ENCODE measurements around the gene METTL13. TPM values are rescaled to one million over a fixed set of nuclear protein-coding genes. Genes with fewer than 3 reads are reported as not detected.

The METTL13 gene
- total and polyA plus RNA-seq, 2 donors (not counting 1 experiment from before 2014, with no cell fraction given): 27.3 to 38.0 TPM

DNA sequence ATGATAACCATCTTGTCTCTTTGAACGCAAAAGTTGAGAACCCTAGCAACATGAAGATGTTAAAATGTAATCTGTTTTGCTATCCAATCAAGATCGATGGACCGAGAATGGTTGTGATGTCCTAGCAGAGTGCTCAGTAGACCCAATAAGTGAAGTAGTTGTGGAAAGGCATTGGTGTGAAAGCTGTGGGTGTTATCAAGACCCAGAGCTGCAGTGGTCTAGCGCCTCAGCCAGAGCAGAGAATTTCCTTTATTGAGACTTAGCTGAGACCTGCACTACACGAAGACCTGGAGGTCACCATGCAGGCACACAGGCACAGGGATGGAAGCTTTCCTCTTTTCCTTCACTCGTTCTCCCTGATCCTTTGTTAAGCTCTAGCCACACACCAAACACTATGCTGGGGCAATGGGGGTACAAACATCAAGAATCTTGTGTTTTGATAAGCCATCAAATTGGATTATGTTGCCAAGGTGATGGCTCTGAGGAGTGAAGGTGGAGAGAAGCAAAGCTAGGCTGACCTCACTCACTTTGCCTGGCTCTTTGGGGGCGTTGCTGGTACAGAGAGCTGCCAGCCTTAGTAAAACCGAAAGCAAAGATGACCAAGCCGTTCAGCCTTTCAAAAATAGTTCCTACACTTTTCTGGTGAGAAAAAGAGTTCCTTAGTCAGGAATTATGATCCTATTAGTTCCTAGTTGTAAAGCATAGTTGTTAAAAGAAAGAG is 24.1 kb downstream of the METTL13 start:
- no peak overlapping the region for H3K9ac ChIP-seq (ENCODE audit: insufficient read depth, low read length)
- H3K36me3 ChIP-seq (ENCODE audit: control insufficient read depth, insufficient read depth, low read length): no peaks in the 10 kb centered on the region
- no peaks in the 10 kb centered on the region for H3K27me3 ChIP-seq (ENCODE audit: control insufficient read depth, insufficient read depth, low read length)
- no peaks in the 10 kb centered on the region for H3K9me3 ChIP-seq (ENCODE audit: control insufficient read depth, insufficient read depth, low read depth, low read length)
- H3K79me2 ChIP-seq (ENCODE audit: control insufficient read depth, insufficient read depth, low read length): no peaks in the 10 kb centered on the region
- H2AFZ ChIP-seq (ENCODE audit: low read length): peak overlapping the region; percentile 57
- no peak for TF ChIP-seq EZH2 (IDR thresholded peaks at IDR 0.05; ENCODE audit: low read length, missing control alignments)
- TF ChIP-seq, protein P1, sequence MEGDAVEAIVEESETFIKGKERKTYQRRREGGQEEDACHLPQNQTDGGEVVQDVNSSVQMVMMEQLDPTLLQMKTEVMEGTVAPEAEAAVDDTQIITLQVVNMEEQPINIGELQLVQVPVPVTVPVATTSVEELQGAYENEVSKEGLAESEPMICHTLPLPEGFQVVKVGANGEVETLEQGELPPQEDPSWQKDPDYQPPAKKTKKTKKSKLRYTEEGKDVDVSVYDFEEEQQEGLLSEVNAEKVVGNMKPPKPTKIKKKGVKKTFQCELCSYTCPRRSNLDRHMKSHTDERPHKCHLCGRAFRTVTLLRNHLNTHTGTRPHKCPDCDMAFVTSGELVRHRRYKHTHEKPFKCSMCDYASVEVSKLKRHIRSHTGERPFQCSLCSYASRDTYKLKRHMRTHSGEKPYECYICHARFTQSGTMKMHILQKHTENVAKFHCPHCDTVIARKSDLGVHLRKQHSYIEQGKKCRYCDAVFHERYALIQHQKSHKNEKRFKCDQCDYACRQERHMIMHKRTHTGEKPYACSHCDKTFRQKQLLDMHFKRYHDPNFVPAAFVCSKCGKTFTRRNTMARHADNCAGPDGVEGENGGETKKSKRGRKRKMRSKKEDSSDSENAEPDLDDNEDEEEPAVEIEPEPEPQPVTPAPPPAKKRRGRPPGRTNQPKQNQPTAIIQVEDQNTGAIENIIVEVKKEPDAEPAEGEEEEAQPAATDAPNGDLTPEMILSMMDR (conservative IDR thresholded peaks at IDR 0.05 in 1 of 2, IDR thresholded peaks at IDR 0.05 in 1 of 2; ENCODE audit: low read depth in 1 of 2, low read length in 2 of 2): no peak
- DNase-seq (ENCODE audit: low read depth in 2 of 2): no peak
- no peak overlapping the region for H3K27ac ChIP-seq (ENCODE audit: insufficient read depth, low read length)
- H3K4me1 ChIP-seq (ENCODE audit: control insufficient read depth, extremely low read depth, insufficient read depth, low read length): peaks cover 9% of the 10 kb centered on the region
- no peak overlapping the region for H3K4me3 ChIP-seq (replicated peaks in 1 of 4; ENCODE audit: control extremely low read depth in 1 of 4, insufficient read depth in 1 of 4, low read depth in 3 of 4, low read length in 4 of 4)
- H4K20me1 ChIP-seq (ENCODE audit: control insufficient read depth, extremely low read depth, insufficient read depth, low read length): no peaks in the 10 kb centered on the region
- peak overlapping the region; percentile 48 for H3K4me2 ChIP-seq (ENCODE audit: extremely low read depth, insufficient read depth, low read length)

DNA sequence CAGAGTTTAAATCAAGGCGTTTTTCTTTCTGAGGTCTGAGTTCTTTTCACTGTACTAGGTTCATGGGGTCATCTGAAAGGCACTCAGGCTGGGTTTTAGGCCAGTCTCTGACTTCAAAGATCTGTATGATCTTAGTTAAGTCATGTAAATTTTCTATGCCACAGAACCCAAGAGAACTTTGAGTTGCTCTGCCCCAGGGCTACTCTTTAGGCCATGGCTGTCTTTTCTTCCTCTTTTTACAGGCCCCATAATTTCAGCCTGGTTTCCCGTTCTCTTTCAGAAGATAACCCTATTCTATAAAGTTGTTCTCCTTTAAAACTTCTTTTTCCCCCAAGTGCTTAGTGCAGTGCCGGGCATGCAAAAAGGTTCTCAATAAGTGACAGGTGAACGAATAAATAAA is 26.1 kb downstream of the METTL13 start:
- Histone ChIP-seq H3K4me1 (ENCODE audit: control insufficient read depth, extremely low read depth, insufficient read depth, low read length) (peaks cover 8% of the 10 kb centered on the region), H3K9me3 (ENCODE audit: control insufficient read depth, insufficient read depth, low read depth, low read length) (no peaks in the 10 kb centered on the region), H3K27me3 (ENCODE audit: control insufficient read depth, insufficient read depth, low read length) (no peaks in the 10 kb centered on the region), H3K4me3 (replicated peaks in 1 of 4; ENCODE audit: control extremely low read depth in 1 of 4, insufficient read depth in 1 of 4, low read depth in 3 of 4, low read length in 4 of 4) (no peak overlapping the region), H3K79me2 (ENCODE audit: control insufficient read depth, insufficient read depth, low read length) (no peaks in the 10 kb centered on the region), H4K20me1 (ENCODE audit: control insufficient read depth, extremely low read depth, insufficient read depth, low read length) (no peaks in the 10 kb centered on the region), H3K36me3 (ENCODE audit: control insufficient read depth, insufficient read depth, low read length) (no peaks in the 10 kb centered on the region), H3K4me2 (ENCODE audit: extremely low read depth, insufficient read depth, low read length) (no peak overlapping the region), H3K27ac (ENCODE audit: insufficient read depth, low read length) (no peak overlapping the region), H3K9ac (ENCODE audit: insufficient read depth, low read length) (no peak overlapping the region), H2AFZ (ENCODE audit: low read length) (no peak overlapping the region)
- TF ChIP-seq EZH2 (IDR thresholded peaks at IDR 0.05; ENCODE audit: low read length, missing control alignments): no peak
- TF ChIP-seq, protein P1 (conservative IDR thresholded peaks at IDR 0.05 in 1 of 2, IDR thresholded peaks at IDR 0.05 in 1 of 2; ENCODE audit: low read depth in 1 of 2, low read length in 2 of 2): no peak
- no peak for DNase-seq (ENCODE audit: low read depth in 2 of 2)

DNA sequence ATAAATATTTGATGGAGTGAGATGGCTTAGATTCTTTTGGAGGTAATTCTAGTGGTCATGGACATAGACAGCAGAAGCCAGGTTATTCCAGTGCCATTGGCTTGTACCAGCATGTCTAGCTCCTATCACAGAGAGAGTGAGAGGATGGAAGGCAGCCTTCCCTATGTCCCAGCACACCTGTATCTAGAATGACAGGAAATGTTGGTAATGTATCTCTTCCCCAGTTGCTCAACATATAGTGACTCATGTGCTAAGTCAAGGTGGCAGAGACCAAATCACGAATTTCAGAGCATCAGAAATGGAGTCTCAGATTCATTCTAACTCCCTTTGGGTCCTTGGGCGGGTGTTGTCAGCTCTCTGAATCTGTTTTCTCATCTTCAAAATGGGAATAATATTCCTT is 28.4 kb downstream of the METTL13 start:
- DNase-seq (ENCODE audit: low read depth in 2 of 2): no peak
- no peaks in the 10 kb centered on the region for H3K79me2 ChIP-seq (ENCODE audit: control insufficient read depth, insufficient read depth, low read length)
- no peaks in the 10 kb centered on the region for H3K9me3 ChIP-seq (ENCODE audit: control insufficient read depth, insufficient read depth, low read depth, low read length)
- no peak overlapping the region for H2AFZ ChIP-seq (ENCODE audit: low read length)
- H3K27me3 ChIP-seq (ENCODE audit: control insufficient read depth, insufficient read depth, low read length): no peaks in the 10 kb centered on the region
- H3K4me1 ChIP-seq (ENCODE audit: control insufficient read depth, extremely low read depth, insufficient read depth, low read length): peaks cover 2% of the 10 kb centered on the region
- no peak overlapping the region for H3K4me2 ChIP-seq (ENCODE audit: extremely low read depth, insufficient read depth, low read length)
- no peaks in the 10 kb centered on the region for H3K36me3 ChIP-seq (ENCODE audit: control insufficient read depth, insufficient read depth, low read length)
- no peak overlapping the region for H3K9ac ChIP-seq (ENCODE audit: insufficient read depth, low read length)
- TF ChIP-seq EZH2 (IDR thresholded peaks at IDR 0.05; ENCODE audit: low read length, missing control alignments): no peak
- TF ChIP-seq, protein P1 (conservative IDR thresholded peaks at IDR 0.05 in 1 of 2, IDR thresholded peaks at IDR 0.05 in 1 of 2; ENCODE audit: low read depth in 1 of 2, low read length in 2 of 2): no peak
- H3K4me3 ChIP-seq (replicated peaks in 1 of 4; ENCODE audit: control extremely low read depth in 1 of 4, insufficient read depth in 1 of 4, low read depth in 3 of 4, low read length in 4 of 4): no peak overlapping the region
- H3K27ac ChIP-seq (ENCODE audit: insufficient read depth, low read length): no peak overlapping the region
- no peaks in the 10 kb centered on the region for H4K20me1 ChIP-seq (ENCODE audit: control insufficient read depth, extremely low read depth, insufficient read depth, low read length)
